HG02678 (cell line): ENCODE results near the gene LRRC72.
"Not testable (repeated sequence)": the region's sequence is repeated elsewhere in the genome, so short reads cannot be mapped to it uniquely, and the experiment has no call there.

Source experiments
- ATAC-seq: cut with Tn5 transposase; IDR thresholded peaks from one replicate; pipeline ENCODE4 v1.9.1; 2021; ENCODE audit warnings: mild to moderate bottlenecking, moderate library complexity; ENCODE audit not compliant: unreplicated experiment

LRRC72 gene

DNA sequence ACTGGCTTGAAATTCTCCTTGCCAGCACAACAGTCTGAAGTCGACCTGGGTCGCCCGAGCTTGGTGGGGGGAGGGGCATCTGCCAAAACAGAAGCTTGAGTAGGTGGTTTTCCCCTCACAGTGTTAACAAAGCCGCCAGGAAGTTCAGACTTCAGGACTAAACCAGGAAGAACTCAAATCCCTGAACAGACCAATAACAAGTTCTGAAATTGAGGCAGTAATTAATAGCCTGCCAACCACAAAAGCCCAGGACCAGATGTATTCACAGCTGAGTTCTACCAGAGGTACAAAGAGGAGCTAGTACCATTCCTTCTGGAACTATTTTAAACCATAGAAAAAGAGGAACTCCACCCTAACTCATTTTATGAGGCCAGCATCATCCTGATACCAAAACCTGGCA, 45.3 kb downstream of the LRRC72 start:
- ATAC-seq, result no peak

GRCh38 chr7:16579216-16579615, 52.6 kb downstream of the LRRC72 start:
- no peak for ATAC-seq

- no peak for ATAC-seq
Measured at GRCh38 chr7:16581286-16581685, 54.7 kb downstream of the LRRC72 start.

- ATAC-seq, result no peak
Measured at GRCh38 chr7:16583834-16584233, 57.2 kb downstream of the LRRC72 start.

DNA sequence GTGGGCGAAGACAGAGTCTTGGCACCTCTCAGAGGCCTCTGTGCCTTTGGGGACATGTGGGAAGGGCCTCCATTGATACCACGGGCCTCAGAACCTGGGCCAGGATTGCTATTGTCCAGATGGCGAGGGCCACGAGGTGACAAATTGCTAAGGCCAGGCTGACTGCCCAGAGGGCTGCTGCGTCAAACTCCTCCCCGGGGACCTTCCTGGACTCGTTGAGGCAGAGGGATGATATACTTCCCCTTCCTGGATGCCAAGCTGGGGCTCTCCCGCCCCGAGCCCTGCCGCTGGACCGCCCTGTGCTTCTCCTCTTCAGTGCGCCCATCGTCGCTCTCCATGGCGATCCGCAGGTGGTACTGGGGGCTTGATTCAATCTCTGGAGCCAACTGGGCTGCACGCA, 58.9 kb downstream of the LRRC72 start:
- no peak for ATAC-seq

- ATAC-seq, result no peak
Measured at GRCh38 chr7:16586081-16586874, 59.7 kb downstream of the LRRC72 start.

DNA sequence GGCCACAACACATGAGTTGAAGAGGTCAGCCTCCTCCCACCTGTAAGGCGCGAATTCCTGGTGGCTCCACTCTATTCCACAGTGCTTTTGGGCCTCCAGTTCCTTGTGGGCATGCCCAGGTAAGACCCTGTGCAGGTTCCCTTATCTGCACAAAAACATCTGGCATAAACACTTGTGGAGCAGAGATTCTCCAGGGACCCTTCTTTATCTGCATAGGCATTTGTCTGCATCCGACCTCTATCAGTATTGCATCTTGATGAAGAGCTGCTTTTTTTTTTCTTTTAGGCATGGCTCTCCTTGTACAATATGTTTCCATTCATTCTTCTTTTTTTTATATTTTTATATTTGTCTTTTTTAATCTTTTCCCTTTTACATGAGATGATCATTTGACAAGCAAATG, 60.5 kb downstream of the LRRC72 start:
- no peak for ATAC-seq

DNA sequence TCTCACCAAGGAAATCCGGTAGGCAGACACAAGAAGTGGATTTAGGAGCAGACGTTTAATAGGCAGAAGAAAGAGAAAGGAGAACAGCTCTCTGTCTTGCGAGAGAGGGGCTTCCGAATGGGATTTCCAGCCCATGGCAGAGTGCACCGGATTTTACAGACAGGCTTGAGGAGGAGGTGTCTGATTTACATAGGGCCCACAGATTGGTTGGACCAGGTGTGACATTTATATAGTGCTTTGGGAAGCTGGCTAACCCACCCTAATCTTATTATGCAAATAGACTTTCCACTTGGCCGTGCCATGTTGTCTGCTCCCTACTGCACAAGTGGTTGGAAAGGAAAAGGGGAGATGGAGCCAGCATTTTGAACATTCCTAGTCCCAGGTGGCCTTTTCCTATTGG, 61.2 kb downstream of the LRRC72 start:
- no peak for ATAC-seq

- no peak for ATAC-seq
Measured at GRCh38 chr7:16589881-16590280, 63.3 kb downstream of the LRRC72 start.

DNA sequence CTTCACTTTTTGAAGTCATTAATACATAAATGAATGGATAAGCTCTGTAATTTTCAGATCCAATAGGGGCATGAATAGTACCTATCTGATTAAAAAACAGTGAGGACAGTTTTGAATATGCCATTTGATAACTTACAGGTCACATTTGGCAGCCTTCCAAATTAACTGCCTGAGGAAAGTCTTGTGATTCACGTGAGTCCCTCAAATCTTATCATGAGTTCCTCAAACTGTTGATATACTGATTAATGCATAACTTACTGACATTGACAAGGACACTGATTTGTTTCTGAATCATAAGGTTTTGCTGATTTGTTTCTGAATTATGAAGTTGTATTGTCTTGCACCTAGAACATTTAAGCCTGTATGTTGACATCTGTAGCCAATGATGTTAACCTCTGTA, 63.8 kb downstream of the LRRC72 start:
- ATAC-seq, result no peak

GRCh38 chr7:16592395-16592794, 65.8 kb downstream of the LRRC72 start:
- ATAC-seq, result no peak

- ATAC-seq, result no peak
Measured at GRCh38 chr7:16594061-16594460, 67.4 kb downstream of the LRRC72 start.

DNA sequence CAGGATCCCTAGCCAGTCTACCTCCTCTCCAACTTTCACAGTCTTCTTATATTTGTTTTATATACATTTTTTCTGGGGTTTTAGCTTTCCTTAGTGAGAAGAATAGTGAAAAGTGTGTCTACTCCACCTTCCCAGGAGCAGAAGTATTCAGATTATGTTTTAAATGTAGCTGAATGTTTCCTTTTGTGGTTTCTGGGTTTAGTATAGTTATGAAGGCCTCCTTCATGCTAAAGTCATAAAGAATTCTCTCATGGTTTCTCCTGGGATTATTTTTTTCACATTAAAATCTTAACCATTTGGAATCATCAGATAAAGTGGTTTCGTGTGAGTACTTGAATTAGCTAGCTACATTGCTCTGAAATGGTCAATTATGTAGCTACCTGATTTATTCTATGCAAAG, 68.1 kb downstream of the LRRC72 start:
- no peak for ATAC-seq

DNA sequence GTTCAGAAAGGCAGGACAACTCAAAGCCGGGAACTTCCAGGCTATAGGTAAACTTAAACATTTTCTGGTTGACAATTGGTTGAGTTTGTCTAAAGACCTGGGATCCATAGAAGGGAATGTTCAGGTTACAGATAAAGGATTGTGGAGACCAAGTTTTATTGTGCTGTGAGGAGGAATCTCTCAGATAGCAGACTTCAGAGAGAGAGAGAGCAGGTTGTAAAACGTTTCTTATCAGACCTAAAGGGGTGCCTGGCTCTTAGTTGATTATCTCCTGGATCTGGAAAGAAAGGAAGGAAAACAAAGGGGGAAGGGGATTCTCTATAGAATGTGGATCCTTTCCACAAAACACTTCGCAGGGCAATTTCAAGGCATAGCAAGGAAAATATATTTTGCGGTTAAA, 69.0 kb downstream of the LRRC72 start:
- ATAC-seq, result not testable (repeated sequence)

GRCh38 chr7:16598015-16598414, 71.4 kb downstream of the LRRC72 start:
- no peak for ATAC-seq

GRCh38 chr7:16599860-16600259, 73.2 kb downstream of the LRRC72 start:
- no peak for ATAC-seq

DNA sequence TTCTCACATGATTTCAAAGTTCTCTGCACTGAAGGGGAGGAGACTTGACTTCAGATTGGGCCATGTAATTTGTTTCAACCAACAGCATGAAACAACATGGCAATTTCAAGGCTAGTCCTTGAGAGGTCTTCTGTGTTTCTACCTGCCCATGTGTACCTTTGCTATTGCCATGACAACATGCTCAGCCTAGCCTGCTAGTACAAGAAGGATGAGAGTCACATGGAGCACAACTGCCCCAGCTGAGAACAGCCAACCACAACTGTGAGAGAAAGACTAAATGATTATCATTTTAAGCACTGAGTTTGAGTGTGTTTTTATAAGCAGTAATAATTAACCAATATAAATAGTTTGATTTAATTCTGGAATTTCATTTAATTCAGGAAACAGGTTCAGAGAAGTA, 77.0 kb downstream of the LRRC72 start:
- ATAC-seq, result no peak

- ATAC-seq, result no peak
Measured at GRCh38 chr7:16604054-16604453, 77.4 kb downstream of the LRRC72 start.

GRCh38 chr7:16606704-16607103, 80.1 kb downstream of the LRRC72 start:
- no peak for ATAC-seq

GRCh38 chr7:16609842-16610450, 83.3 kb downstream of the LRRC72 start:
- peak; percentile 78 for ATAC-seq

DNA sequence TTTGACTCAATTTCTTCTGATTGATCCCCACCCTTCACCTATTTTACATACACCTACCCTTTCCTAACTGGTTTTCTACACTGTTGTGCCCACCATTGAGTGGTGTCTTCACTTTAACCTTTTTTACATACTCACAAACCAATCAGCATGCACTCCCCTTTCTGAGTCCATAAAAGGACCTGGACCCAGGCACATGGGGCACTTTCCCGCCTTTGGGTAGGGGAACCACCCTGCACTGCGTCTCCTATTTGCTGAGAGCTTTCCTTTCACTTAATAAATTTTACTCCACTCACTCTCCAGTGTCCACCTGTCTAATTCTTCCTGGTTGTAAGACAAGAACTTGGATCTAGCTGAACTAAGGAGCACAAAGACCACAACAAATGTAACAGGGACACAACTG, 85.1 kb downstream of the LRRC72 start:
- ATAC-seq, result no peak

DNA sequence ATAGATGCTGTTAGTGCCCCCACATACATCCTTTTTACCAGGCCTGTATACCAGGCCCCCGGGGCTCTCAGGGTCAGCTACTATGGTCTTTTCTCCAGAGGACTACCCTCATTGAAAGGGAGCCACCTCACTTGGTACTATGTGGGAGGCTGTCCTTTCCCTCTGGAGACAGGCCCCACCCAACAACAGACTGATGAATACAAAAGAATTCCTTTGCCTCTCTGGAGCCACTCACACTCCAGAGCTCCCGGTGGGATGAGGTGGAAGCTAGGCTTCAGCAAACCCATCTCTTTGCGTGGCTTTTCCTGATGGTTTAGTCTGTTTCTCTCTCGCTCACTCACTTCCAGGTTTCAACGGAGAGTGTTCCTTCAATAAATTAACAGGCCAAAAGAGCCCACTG, 88.6 kb downstream of the LRRC72 start:
- ATAC-seq, result no peak

DNA sequence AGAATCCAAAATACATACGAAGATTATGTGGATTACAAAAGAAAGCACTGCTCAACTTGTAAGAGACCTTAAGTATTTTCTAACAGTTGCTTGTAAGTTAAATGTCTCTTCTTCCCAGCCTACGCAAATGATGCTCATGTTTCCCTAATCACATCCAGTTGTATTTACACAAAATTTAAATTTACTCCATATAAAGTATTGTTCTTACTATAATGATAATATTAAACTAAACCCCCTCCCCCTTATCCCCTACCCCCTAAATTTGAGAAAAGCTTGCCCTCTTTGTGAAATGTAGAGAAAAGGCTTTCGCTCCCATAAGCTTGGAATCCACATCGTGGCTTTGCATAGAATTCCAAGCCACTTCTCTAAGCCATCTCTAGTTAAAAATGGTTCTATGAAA, 89.5 kb downstream of the LRRC72 start:
- ATAC-seq, result no peak
